ENCODE results near the gene ARHGEF28.

GRCh38 chr5:73606206-73606753 is 19.7 kb upstream of the ARHGEF28 start:
- TF ChIP-seq, protein P1, sequence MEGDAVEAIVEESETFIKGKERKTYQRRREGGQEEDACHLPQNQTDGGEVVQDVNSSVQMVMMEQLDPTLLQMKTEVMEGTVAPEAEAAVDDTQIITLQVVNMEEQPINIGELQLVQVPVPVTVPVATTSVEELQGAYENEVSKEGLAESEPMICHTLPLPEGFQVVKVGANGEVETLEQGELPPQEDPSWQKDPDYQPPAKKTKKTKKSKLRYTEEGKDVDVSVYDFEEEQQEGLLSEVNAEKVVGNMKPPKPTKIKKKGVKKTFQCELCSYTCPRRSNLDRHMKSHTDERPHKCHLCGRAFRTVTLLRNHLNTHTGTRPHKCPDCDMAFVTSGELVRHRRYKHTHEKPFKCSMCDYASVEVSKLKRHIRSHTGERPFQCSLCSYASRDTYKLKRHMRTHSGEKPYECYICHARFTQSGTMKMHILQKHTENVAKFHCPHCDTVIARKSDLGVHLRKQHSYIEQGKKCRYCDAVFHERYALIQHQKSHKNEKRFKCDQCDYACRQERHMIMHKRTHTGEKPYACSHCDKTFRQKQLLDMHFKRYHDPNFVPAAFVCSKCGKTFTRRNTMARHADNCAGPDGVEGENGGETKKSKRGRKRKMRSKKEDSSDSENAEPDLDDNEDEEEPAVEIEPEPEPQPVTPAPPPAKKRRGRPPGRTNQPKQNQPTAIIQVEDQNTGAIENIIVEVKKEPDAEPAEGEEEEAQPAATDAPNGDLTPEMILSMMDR (IDR thresholded peaks at IDR 0.05 in 4 of 5, conservative IDR thresholded peaks at IDR 0.05 in 1 of 5), result no peak
- TF ChIP-seq POLR2A (IDR thresholded peaks at IDR 0.05), result no peak
